ENCODE results near the gene IL16.

GRCh38 chr15:81264072-81264857, 67.6 kb downstream of the IL16 start:
- TF ChIP-seq POLR2AphosphoS5 (IDR thresholded peaks at IDR 0.05; ENCODE audit: low read depth, low read length) (no peak), REST (IDR thresholded peaks at IDR 0.05; ENCODE audit: insufficient read depth in 1 of 2, low read depth in 2 of 2, low read length in 2 of 2) (no peak), SIN3A (IDR thresholded peaks at IDR 0.05; ENCODE audit: borderline replicate concordance, insufficient read depth, low read length) (no peak), TAF1 (IDR thresholded peaks at IDR 0.05; ENCODE audit: borderline replicate concordance, insufficient read depth, low read length) (no peak), FOXP2 (optimal IDR thresholded peaks at IDR 0.05; ENCODE audit: borderline replicate concordance, extremely low read depth, extremely low read length, insufficient read depth) (no peak)
